Immature natural killer cell (primary cell): ENCODE data around the gene ZFP36L1. TPM values are rescaled to one million over a fixed set of nuclear protein-coding genes. Genes with fewer than 3 reads are reported as not detected.
A peak's percentile ranks its signal among the peaks of the same experiment; 100 is the strongest.

Experiments
- DNase-seq, 3 donors: peaks; one replicate each; pipeline ENCODE4 v3.0.0; 2022; ENCODE audit warnings: mixed read lengths in 1 of 3
- H3K27ac Mint-ChIP-seq, 6 donors: one replicate each; pipeline ENCODE4 v1.8.0; 2020; ENCODE audit warnings: mixed read lengths in 6 of 6, mild to moderate bottlenecking in 5 of 6, inconsistent platforms in 4 of 6, moderate library complexity in 3 of 6
- H3K27me3 Mint-ChIP-seq, 3 donors: one replicate each; pipeline ENCODE4 v1.8.0; 2020 to 2021; ENCODE audit warnings: low read depth in 3 of 3, mild to moderate bottlenecking in 3 of 3, mixed read lengths in 3 of 3, moderate library complexity in 3 of 3, inconsistent platforms in 1 of 3
- H3K36me3 Mint-ChIP-seq, 3 donors: one replicate each; pipeline ENCODE4 v1.8.0; 2020; ENCODE audit warnings: mixed read lengths in 3 of 3, inconsistent platforms in 2 of 3, mild to moderate bottlenecking in 2 of 3
- H3K4me1 Mint-ChIP-seq, 2 donors: one replicate each; pipeline ENCODE4 v1.8.0; 2020; ENCODE audit warnings: inconsistent platforms in 2 of 2, mild to moderate bottlenecking in 2 of 2, mixed read lengths in 2 of 2, moderate library complexity in 1 of 2
- H3K4me3 Mint-ChIP-seq, 5 donors: one replicate each; pipeline ENCODE4 v1.8.0; 2020; ENCODE audit warnings: mild to moderate bottlenecking in 5 of 5, mixed read lengths in 5 of 5, inconsistent platforms in 3 of 5, moderate library complexity in 3 of 5
- H3K9me3 Mint-ChIP-seq, 6 donors: one replicate each; pipeline ENCODE4 v1.8.0; 2020; ENCODE audit warnings: mild to moderate bottlenecking in 6 of 6, mixed read lengths in 6 of 6, inconsistent platforms in 4 of 6, moderate library complexity in 3 of 6
- polyA plus RNA-seq, 3 donors: library from polyadenylated mRNA; unstranded; fragments of 300-500 nt; fragmentation: Illumina TruSeq; gene quantifications; one replicate each; pipeline ENCODE4 v1.2.3, GENCODE V29; 2021

ZFP36L1 gene
- polyA plus RNA-seq, 3 donors from 2014 or later: 36.6 to 126 (median 61.8) TPM

DNA sequence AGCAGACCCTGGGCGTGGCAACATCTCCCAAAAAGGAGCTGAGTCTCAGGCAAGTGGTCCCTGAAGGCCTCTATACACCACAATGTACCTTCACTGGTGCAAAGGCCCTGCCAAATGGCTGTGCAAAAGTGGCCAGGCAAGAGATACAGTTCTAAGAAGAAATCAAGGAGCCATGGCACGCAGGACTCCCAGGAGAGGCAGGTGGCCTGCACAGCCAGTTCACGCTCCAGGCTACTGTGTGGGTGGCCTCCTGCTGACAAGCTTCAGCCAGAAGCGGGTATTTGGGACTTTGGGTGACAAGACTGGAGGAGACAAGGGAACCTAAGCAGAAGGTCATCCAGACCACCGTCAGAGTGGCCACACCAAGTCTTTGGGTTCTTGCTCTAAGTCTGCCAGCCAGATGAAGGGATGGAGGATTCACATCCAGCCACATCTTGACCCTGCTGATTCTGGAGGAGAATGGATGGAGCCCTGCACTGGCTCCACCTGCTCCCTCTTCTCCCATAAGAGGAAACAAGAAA lies 20.5 kb upstream of the ZFP36L1 start:
- H3K4me3 Mint-ChIP-seq: peak overlapping the region; percentile 61 to 85 (median 77)
- peak overlapping the region; percentile 95 to 98 (median 96) for H3K27ac Mint-ChIP-seq
- H3K4me1 Mint-ChIP-seq: peaks cover 63 to 67% of the 10 kb centered on the region in 2 donors
- no peaks in the 10 kb centered on the region for H3K9me3 Mint-ChIP-seq
- H3K27me3 Mint-ChIP-seq: peaks cover 1 to 13% (median 10%) of the 10 kb centered on the region in 3 donors
- no peak for DNase-seq
- no peaks in the 10 kb centered on the region for H3K36me3 Mint-ChIP-seq

DNA sequence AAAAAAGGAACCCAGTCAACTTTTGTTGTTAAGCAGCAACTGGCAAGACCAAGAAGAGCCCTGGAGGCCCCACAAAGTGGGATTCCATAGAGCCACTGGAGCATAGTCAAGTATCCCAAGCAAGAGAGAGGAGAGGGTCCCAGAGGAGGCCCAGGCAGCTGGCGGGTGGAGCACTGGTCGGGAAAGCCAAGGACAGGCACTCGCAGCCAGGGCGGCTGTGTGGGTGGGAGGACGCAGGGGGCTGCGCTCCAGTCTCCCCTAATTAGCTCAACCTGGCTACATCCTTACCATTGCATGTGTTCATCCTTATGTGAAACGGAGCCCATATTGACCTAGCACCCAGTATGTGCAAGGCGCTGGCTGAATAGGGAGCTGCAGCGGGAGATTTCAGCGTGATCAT lies 18.3 kb upstream of the ZFP36L1 start:
- peak overlapping the region; percentile 25 to 98 (median 86) for H3K27ac Mint-ChIP-seq
- H3K9me3 Mint-ChIP-seq: no peaks in the 10 kb centered on the region
- H3K27me3 Mint-ChIP-seq: peaks cover 1 to 10% (median 7%) of the 10 kb centered on the region in 3 donors
- H3K4me3 Mint-ChIP-seq: peak overlapping the region in 3 of 5 donors; percentile 41 to 53 (median 42)
- peaks cover 0 to 5% (median 0%) of the 10 kb centered on the region in 3 donors for H3K36me3 Mint-ChIP-seq
- peaks cover 56 to 58% of the 10 kb centered on the region in 2 donors for H3K4me1 Mint-ChIP-seq
- no peak for DNase-seq

DNA sequence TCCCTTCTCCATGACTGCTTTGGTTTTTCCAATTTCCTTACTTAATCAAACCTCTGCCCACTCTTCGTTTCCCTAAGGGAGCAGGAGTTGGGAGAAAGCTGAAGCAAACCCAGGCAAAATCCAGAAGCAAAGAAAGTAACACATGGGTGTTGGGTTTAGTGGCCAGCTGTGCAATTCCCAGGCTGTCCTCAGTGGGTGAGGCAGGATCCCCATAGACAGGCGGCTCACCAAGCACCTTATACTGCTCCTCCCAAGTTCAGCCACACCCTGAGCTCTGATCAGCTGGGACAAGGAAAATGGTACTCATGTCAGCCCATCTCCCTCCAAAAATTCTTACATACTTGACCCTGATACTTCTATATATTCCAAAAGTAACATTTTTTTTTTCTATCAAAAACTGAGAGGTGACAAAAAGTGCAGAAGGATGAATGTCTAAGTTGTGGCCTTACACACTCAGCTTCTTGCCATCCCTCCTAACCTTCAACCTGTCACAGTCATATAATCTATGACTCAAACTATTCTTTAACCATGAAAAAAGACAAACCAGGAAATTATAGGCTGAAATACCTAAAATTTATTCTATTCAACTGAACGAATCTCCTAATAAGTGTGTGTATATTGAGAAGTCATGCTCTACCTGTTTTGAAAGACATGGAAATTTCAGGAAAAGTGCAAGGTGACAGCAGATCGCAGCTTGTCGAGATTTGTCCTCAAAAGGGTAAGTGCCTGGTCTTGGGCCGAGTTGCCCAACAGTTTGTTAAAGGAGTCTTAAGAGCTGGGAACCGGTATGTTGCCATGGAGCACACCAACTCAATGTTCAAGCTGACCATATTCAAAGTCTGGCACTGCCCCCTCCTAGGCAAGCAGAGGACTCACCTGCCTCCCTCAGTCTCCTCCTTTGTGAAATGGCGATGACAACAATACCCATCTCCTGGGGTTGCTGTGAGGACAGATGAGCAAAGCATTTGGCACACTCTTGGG lies 17.6 kb upstream of the ZFP36L1 start:
- H3K27ac Mint-ChIP-seq: peak overlapping the region in 4 of 6 donors; percentile 34 to 96 (median 72)
- peaks cover 50 to 51% of the 10 kb centered on the region in 2 donors for H3K4me1 Mint-ChIP-seq
- no peak for DNase-seq
- no peaks in the 10 kb centered on the region for H3K9me3 Mint-ChIP-seq
- no peak overlapping the region for H3K4me3 Mint-ChIP-seq
- peaks cover 0 to 9% (median 0%) of the 10 kb centered on the region in 3 donors for H3K36me3 Mint-ChIP-seq
- H3K27me3 Mint-ChIP-seq: peaks cover 0 to 3% (median 2%) of the 10 kb centered on the region in 3 donors

DNA sequence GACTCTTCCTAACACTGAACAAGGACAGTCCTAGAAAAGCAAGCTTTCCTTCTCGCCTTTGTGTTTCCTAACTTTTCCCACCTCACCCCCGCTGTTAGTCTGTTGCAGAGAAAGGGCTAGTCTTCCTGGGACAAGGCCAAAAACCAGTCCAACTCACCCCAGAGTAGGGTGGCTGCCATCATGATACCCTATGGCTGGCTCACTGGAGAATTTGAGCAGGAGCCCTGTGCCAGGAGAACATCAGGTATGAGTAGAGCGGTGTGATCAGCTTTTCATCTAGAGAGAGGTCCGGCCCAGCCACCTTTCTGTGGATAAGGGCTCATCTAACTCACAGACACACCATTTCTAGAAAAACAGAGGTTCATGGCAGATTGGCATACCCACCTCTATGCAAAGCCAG lies 16.7 kb upstream of the ZFP36L1 start:
- no peaks in the 10 kb centered on the region for H3K9me3 Mint-ChIP-seq
- H3K27ac Mint-ChIP-seq: peak overlapping the region in 1 of 6 donors; percentile 44
- no peaks in the 10 kb centered on the region for H3K27me3 Mint-ChIP-seq
- peaks cover 0 to 12% (median 0%) of the 10 kb centered on the region in 3 donors for H3K36me3 Mint-ChIP-seq
- no peak overlapping the region for H3K4me3 Mint-ChIP-seq
- H3K4me1 Mint-ChIP-seq: peaks cover 41 to 42% of the 10 kb centered on the region in 2 donors
- no peak for DNase-seq

DNA sequence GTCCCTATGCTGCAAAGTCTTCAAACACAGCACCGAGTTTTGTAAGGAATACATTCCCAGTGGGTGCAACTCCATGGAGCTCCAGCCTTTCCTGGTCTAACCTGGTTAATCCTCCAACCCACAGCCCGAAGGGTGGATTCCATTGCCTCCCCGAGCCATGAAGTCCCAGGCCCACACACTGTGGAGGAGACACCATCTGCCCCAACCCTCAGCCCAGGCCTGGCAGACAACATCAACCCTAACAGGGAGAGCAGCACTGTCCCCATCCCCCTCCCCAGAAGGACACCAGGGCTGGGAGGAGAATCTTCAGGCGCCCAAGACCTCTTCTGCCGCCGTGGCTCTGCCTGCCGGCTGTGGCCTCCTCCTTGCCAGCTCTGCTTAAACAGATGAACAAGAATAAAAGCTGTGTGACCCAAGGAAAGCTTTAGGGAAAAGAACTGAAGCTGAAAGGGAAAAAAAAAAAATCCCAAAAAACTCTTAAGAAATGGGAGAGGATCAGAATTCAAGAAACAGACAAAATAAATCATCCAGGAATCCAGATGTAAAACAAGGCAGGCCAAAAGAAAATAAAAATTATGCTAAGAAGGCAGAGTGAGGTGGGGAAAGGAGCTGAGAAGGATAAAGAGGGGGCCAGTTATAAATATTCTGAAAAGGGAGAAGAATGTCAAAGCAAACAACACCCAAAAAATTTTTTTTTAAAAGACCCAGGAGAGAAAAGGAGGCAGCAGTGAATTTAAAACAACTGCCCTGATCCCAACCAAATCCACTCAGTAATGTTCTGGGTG lies 16.0 kb upstream of the ZFP36L1 start:
- Mint-ChIP-seq H3K27me3 (no peaks in the 10 kb centered on the region), H3K4me3 (no peak overlapping the region), H3K36me3 (peaks cover 0 to 12% (median 0%) of the 10 kb centered on the region in 3 donors), H3K4me1 (peaks cover 35 to 36% of the 10 kb centered on the region in 2 donors), H3K27ac (peak overlapping the region in 3 of 6 donors; percentile 2 to 44 (median 33)), H3K9me3 (peaks cover 0 to 3% (median 0%) of the 10 kb centered on the region in 6 donors)
- DNase-seq: no peak

DNA sequence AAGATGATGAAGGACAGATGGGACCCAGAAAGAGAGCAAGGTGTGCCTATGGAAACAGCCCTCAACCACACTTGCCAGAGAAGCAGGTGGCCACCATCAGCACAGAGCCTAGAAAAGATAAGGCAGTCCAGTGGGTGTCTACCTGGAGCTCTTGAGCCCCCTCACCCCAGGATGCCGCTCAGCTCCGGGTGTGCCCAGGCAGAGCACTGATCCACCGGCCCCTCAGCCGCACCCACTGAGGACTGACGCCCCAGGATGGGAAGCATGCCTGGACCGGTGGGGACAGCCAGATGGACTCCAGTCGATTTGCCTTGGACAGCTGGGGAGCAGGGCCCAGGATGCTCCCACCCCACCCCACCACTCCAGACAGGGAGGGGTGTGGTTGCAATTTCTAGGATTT lies 15.1 kb upstream of the ZFP36L1 start:
- Mint-ChIP-seq H3K27me3 (no peaks in the 10 kb centered on the region), H3K36me3 (peaks cover 0 to 16% (median 2%) of the 10 kb centered on the region in 3 donors), H3K4me1 (peaks cover 26 to 27% of the 10 kb centered on the region in 2 donors), H3K4me3 (no peak overlapping the region), H3K9me3 (peaks cover 0 to 3% (median 0%) of the 10 kb centered on the region in 6 donors), H3K27ac (no peak overlapping the region)
- DNase-seq: no peak

DNA sequence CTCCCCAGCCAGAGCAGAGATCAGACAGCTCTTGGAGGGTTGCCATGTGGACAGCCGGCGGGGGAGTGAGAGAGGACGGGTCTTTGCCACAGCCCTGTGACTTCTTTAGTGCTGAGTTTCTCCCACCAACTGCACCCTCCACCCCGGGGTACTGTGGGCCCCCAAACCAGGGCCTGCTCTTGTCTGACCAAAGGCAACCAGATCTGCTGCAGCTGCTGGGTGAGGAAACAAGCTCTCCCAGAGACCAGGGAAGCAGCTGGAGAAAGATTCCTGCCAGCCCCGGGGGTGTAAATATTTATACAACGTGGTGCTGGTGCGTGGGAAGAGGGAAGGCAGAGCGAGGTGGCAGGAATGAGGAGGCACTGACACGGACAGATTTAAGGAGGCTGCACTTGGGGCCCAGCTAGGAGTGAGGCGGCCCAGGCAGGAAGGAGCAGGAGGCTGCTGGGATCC lies 14.3 kb upstream of the ZFP36L1 start:
- H3K4me3 Mint-ChIP-seq: no peak overlapping the region
- H3K27me3 Mint-ChIP-seq: no peaks in the 10 kb centered on the region
- no peak overlapping the region for H3K27ac Mint-ChIP-seq
- H3K9me3 Mint-ChIP-seq: peaks cover 0 to 4% (median 2%) of the 10 kb centered on the region in 6 donors
- no peak for DNase-seq
- peaks cover 0 to 16% (median 4%) of the 10 kb centered on the region in 3 donors for H3K36me3 Mint-ChIP-seq
- H3K4me1 Mint-ChIP-seq: peaks cover 18 to 19% of the 10 kb centered on the region in 2 donors

DNA sequence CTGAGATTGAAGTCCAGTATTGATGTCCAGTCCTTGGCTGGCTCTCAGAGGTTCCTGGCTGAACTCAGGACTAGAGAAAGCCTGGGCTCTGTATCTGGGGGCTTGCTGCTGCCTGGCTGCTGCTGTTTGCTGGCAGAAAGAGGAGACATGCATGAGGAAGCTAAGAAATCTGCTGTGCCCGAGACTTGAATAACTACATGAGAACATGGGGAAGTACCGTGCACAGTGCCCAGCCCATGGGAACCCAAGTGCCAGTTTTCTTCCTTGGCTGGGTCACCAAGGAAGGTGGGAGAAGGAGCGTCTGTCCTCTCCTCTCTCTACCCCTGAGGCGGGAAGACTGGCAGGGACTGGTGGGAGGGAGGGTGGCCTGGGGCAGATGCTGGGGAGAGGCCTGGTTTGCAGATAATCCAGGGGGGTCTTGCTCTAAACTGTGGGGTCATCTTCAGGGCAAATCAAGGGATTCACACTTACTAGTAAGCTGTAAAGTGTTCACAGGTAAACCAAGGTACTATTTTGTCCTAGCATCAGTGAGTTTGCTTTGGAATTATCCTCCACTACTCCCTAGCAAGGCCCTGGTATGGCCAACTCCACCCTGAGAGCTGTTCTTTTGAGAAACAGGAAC lies 13.8 kb upstream of the ZFP36L1 start:
- Mint-ChIP-seq H3K27ac (peak overlapping the region in 1 of 6 donors; percentile 9), H3K4me1 (peaks cover 16 to 19% of the 10 kb centered on the region in 2 donors), H3K9me3 (peaks cover 2 to 10% (median 7%) of the 10 kb centered on the region in 6 donors), H3K4me3 (no peak overlapping the region), H3K36me3 (peaks cover 5 to 20% (median 9%) of the 10 kb centered on the region in 3 donors), H3K27me3 (no peaks in the 10 kb centered on the region)
- DNase-seq: no peak

DNA sequence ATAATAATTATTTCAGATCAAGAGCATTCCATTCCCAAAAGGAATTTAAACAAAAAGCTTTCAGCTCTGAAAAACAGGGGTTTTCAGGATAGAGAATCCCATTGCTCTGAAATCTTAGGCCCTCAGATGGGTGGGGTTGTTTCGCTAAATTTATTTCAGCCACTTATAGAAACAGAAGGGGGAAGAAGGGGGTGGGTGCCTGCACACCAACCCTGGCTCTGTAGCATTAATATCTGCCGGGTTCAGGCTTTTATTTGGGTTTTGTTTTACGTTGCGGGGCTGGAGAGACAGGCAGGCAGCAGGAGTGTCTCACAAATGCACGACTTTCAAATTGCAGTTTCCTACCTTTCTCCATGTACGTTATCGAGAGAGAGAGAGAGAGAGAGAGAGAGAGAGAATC lies 12.5 kb upstream of the ZFP36L1 start:
- H3K4me1 Mint-ChIP-seq: peaks cover 10 to 15% of the 10 kb centered on the region in 2 donors
- no peaks in the 10 kb centered on the region for H3K27me3 Mint-ChIP-seq
- peaks cover 7 to 23% (median 12%) of the 10 kb centered on the region in 3 donors for H3K36me3 Mint-ChIP-seq
- DNase-seq: no peak
- peaks cover 2 to 12% (median 10%) of the 10 kb centered on the region in 6 donors for H3K9me3 Mint-ChIP-seq
- no peak overlapping the region for H3K4me3 Mint-ChIP-seq
- no peak overlapping the region for H3K27ac Mint-ChIP-seq

DNA sequence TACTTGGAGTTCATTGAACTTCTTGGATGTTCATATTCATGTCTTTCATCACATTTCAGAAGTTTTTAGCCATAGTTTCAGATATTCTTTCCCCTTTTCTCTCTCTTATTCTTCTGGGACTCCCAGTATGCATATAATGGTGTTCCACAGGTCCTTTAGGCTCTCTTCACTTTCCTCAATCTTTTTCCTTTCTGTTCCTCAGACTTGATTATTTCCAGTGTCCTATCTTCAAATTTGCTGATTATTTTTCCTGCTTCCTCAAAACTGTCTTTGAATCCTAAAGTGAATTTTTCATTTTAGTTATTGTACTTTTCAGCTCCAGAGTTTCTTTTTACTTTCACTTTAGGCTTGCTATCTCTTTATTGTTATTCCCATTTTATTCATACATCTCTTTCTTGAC lies 8.8 kb upstream of the ZFP36L1 start:
- Mint-ChIP-seq H3K9me3 (peaks cover 2 to 12% (median 10%) of the 10 kb centered on the region in 6 donors), H3K27ac (peak overlapping the region in 3 of 6 donors; percentile 18 to 86 (median 42)), H3K36me3 (peaks cover 7 to 17% (median 12%) of the 10 kb centered on the region in 3 donors), H3K4me1 (peaks cover 26 to 30% of the 10 kb centered on the region in 2 donors), H3K4me3 (no peak overlapping the region), H3K27me3 (peaks cover 0 to 5% (median 4%) of the 10 kb centered on the region in 3 donors)
- DNase-seq: no peak

DNA sequence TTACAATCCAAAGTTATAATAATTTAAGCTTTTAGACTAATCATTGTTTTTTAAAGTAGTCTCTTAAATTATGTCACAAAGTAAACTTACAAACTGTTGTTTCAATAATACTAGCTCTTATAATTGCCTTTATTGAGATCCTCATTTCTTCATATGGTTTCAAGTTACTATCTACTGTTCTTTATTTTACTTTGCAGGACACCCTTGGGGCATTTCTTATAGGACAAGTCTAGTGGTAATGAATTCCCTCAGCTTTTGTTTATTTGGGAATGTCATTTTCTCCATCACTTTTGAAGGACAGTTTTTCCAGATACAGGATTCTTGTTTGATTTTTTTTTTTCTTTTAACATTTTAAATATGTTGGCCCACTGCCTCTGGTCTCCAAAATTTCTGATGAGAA lies 8.1 kb upstream of the ZFP36L1 start:
- peaks cover 2 to 12% (median 10%) of the 10 kb centered on the region in 6 donors for H3K9me3 Mint-ChIP-seq
- H3K27me3 Mint-ChIP-seq: peaks cover 3 to 12% (median 10%) of the 10 kb centered on the region in 3 donors
- H3K36me3 Mint-ChIP-seq: peaks cover 7 to 17% (median 12%) of the 10 kb centered on the region in 3 donors
- H3K27ac Mint-ChIP-seq: no peak overlapping the region
- H3K4me1 Mint-ChIP-seq: peaks cover 30 to 37% of the 10 kb centered on the region in 2 donors
- no peak for DNase-seq
- no peak overlapping the region for H3K4me3 Mint-ChIP-seq

DNA sequence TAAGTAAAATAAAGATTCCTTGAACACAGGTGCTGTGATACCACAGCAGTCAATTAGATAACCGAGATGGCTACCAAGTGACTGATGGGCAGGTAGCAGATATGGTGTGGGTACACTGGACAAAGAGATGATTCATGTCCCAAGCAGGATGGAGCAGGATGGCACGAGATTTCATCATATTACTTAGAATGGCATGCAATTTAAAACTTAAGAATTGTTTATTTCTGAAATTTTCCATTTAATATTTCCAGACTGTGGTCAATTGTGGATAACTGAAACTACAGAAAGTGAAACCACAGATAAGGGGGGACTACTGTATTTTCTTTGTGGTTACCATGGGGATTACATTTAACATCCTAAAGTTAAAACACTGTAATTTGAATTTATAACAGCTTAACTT lies 7.5 kb upstream of the ZFP36L1 start:
- Mint-ChIP-seq H3K27ac (peak overlapping the region in 2 of 6 donors; percentile 49 to 51), H3K9me3 (peaks cover 2 to 12% (median 10%) of the 10 kb centered on the region in 6 donors), H3K4me1 (peaks cover 31 to 37% of the 10 kb centered on the region in 2 donors), H3K36me3 (peaks cover 7 to 13% (median 12%) of the 10 kb centered on the region in 3 donors), H3K27me3 (peaks cover 6 to 16% (median 16%) of the 10 kb centered on the region in 3 donors), H3K4me3 (no peak overlapping the region)
- DNase-seq: no peak
